Tibial artery (tissue), 4 donors: ENCODE data around the gene MCIDAS.
A peak's percentile ranks its signal among the peaks of the same experiment; 100 is the strongest.

ENCODE experiments used
- DNase-seq, 2 donors: peaks; one replicate each; pipeline ENCODE4 v3.0.0-alpha.2; 2019
- H3K27ac ChIP-seq, 2 donors: fragments of 200-600 bp; sonication (generic) in 1 of 2; 1 replicate in 1 of 2; 2 replicates in 1 of 2; pipeline ENCODE4 v1.5.1; 2018 to 2019; ENCODE audit warnings: mild to moderate bottlenecking in 1 of 2
- H3K27me3 ChIP-seq, 2 donors: fragments of 200-600 bp; sonication (generic) in 1 of 2; one replicate each; pipeline versions ENCODE4 v1.5.1 to v1.6.0; 2016 to 2019
- H3K36me3 ChIP-seq, 3 donors: fragments of 200-600 bp; sonication (generic) in 2 of 3; one replicate each; pipeline ENCODE4 v1.5.1; 2016 to 2019; ENCODE audit warnings: mild to moderate bottlenecking in 2 of 3
- H3K4me1 ChIP-seq, 4 donors: fragments of 200-600 bp; sonication (generic) in 2 of 4; 1 replicate in 3 of 4; 2 replicates in 1 of 4; pipeline ENCODE4 v1.5.1; 2016 to 2019
- H3K4me3 ChIP-seq, 2 donors: fragments of 200-600 bp; sonication (generic) in 1 of 2; 1 replicate in 1 of 2; 2 replicates in 1 of 2; pipeline ENCODE4 v1.5.1; 2018 to 2019; ENCODE audit warnings: mild to moderate bottlenecking in 2 of 2
- H3K9me3 ChIP-seq, 3 donors: fragments of 200-600 bp; sonication (generic) in 1 of 3; one replicate each; pipeline ENCODE4 v1.5.1; 2016 to 2019
- CTCF ChIP-seq, 2 experiments: fragments of 200-600 bp in 1 of 2; fragments of 450-650 bp in 1 of 2; IDR thresholded peaks; one replicate each; pipeline ENCODE4 v1.5.1; 2017 to 2019; ENCODE audit warnings: antibody characterized with exemption in 2 of 2, mild to moderate bottlenecking in 1 of 2, moderate library complexity in 1 of 2
- intact Hi-C: fragments of 100-400 bp; cut with DNase I; formaldehyde crosslinking; loops from one replicate; pipeline ENCODE4 v1.15.0; 2023; ENCODE audit warnings: low total_unique reads

Gene MCIDAS

GRCh38 chr5:55226934-55227663, at the start of gene MCIDAS:
Gene MCIDAS, minus strand, starts transcription at chr5:55227315. Its CDS starts 177 bp downstream, at chr5:55227138.
- peak in 1 of 2 donors; percentile 72 for DNase-seq
- no peak for TF ChIP-seq CTCF (IDR thresholded peaks at IDR 0.05)
- peak within 1 kb of the TSS; percentile 42 to 50 for H3K4me3 ChIP-seq
- peaks cover 3 to 100% of the 10 kb centered on the region in 2 donors for H3K27me3 ChIP-seq
- peaks cover 0 to 36% (median 28%) of the 10 kb centered on the region in 4 donors for H3K4me1 ChIP-seq
- H3K36me3 ChIP-seq: no peaks in the 10 kb centered on the region
- intact Hi-C loops: no loop called here
- H3K9me3 ChIP-seq: no peaks in the 10 kb centered on the region
- H3K27ac ChIP-seq: no peak within 1 kb of the TSS

- no peaks in the 10 kb centered on the region for H3K27me3 ChIP-seq
- peaks cover 67 to 97% (median 85%) of the 10 kb centered on the region in 3 donors for H3K36me3 ChIP-seq
- no peaks in the 10 kb centered on the region for H3K9me3 ChIP-seq
- H3K4me3 ChIP-seq: no peak overlapping the region
- no peak for DNase-seq
- intact Hi-C loops: no loop called here
- H3K4me1 ChIP-seq: no peaks in the 10 kb centered on the region
- no peak for TF ChIP-seq CTCF (IDR thresholded peaks at IDR 0.05)
- no peak overlapping the region for H3K27ac ChIP-seq
Measured at GRCh38 chr5:55276771-55277170, 49.7 kb upstream of the MCIDAS start.

GRCh38 chr5:55258339-55258738, 31.2 kb upstream of the MCIDAS start:
- Histone ChIP-seq H3K4me1 (no peaks in the 10 kb centered on the region), H3K27ac (no peak overlapping the region), H3K9me3 (no peaks in the 10 kb centered on the region), H3K27me3 (no peaks in the 10 kb centered on the region), H3K4me3 (no peak overlapping the region), H3K36me3 (peaks cover 63 to 80% (median 69%) of the 10 kb centered on the region in 3 donors)
- no peak for DNase-seq
- TF ChIP-seq CTCF (IDR thresholded peaks at IDR 0.05): no peak
- intact Hi-C loops: no loop called here

GRCh38 chr5:55254802-55255201, 27.7 kb upstream of the MCIDAS start:
- H3K27me3 ChIP-seq: no peaks in the 10 kb centered on the region
- TF ChIP-seq CTCF (IDR thresholded peaks at IDR 0.05): no peak
- no peaks in the 10 kb centered on the region for H3K4me1 ChIP-seq
- no peaks in the 10 kb centered on the region for H3K9me3 ChIP-seq
- H3K36me3 ChIP-seq: peaks cover 38 to 54% (median 40%) of the 10 kb centered on the region in 3 donors
- H3K27ac ChIP-seq: no peak overlapping the region
- no peak for DNase-seq
- H3K4me3 ChIP-seq: no peak overlapping the region
- intact Hi-C loops: no loop called here

- intact Hi-C loops: no loop called here
- Histone ChIP-seq H3K4me1 (no peaks in the 10 kb centered on the region), H3K36me3 (peaks cover 0 to 8% (median 8%) of the 10 kb centered on the region in 3 donors), H3K27ac (no peak overlapping the region), H3K9me3 (peaks cover 0 to 16% (median 5%) of the 10 kb centered on the region in 3 donors), H3K27me3 (no peaks in the 10 kb centered on the region), H3K4me3 (no peak overlapping the region)
- no peak for DNase-seq
- no peak for TF ChIP-seq CTCF (IDR thresholded peaks at IDR 0.05)
Measured at GRCh38 chr5:55250064-55250463, 22.9 kb upstream of the MCIDAS start.
